ENCODE measurements around the gene TM4SF5.

TM4SF5 gene

DNA sequence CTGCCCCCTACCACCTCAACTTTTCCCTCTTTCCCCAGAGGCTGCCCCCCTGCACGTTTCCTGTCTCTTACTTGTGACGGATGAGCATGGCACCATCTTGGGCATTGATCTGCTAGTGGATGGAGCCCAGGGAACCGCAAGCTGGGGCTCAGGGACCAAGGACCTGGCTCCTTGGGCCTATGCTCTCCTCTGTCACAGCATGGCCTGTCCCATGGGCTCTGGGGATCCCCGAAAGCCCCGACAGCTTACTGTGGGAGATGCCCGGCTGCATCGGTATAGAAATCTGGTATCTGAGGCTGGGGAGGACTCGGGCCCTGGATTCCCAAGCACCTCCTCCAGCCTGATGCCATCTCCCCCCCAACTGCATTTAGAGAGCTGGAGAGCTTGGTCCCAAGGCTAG lies 30.1 kb upstream of the TM4SF5 start:
- Histone ChIP-seq H3K36me3 (ENCODE audit: control insufficient read depth in 4 of 4, insufficient read depth in 4 of 4, low read length in 3 of 4) (no peaks in the 10 kb centered on the region), H3K27ac (ENCODE audit: insufficient read depth in 1 of 2, low read depth in 1 of 2, low read length in 2 of 2, poor library complexity in 1 of 2, severe bottlenecking in 2 of 2) (no peak overlapping the region), H3K4me1 (ENCODE audit: control extremely low read depth in 1 of 4, control insufficient read depth in 4 of 4, insufficient read depth in 4 of 4, low read length in 3 of 4) (peaks cover 0 to 29% (median 20%) of the 10 kb centered on the region in 4 experiments), H3K4me3 (ENCODE audit: control insufficient read depth in 1 of 7, extremely low read depth in 1 of 7, insufficient read depth in 4 of 7, low read depth in 2 of 7, low read length in 6 of 7) (no peak overlapping the region), H3K9me3 (ENCODE audit: control extremely low read depth in 1 of 5, control insufficient read depth in 4 of 5, insufficient read depth in 2 of 5, low read depth in 1 of 5, low read length in 4 of 5) (no peaks in the 10 kb centered on the region), H3K27me3 (replicated peaks in 2 of 5; ENCODE audit: control insufficient read depth in 4 of 5, insufficient read depth in 5 of 5, low read length in 4 of 5) (peaks cover 0 to 68% (median 38%) of the 10 kb centered on the region in 5 experiments)
- ChIA-PET POLR2A (no interaction called here), CTCF (interaction anchor here (0.9 kb wide), 1 partner anchor 9 kb away, joined by 4 read pairs; no protein-coding TSS in a partner anchor)
- DNase-seq, result no peak
- WGBS (ENCODE audit: insufficient coverage), result 97% methylated on average over 7 of the region's 8 CpGs

DNA sequence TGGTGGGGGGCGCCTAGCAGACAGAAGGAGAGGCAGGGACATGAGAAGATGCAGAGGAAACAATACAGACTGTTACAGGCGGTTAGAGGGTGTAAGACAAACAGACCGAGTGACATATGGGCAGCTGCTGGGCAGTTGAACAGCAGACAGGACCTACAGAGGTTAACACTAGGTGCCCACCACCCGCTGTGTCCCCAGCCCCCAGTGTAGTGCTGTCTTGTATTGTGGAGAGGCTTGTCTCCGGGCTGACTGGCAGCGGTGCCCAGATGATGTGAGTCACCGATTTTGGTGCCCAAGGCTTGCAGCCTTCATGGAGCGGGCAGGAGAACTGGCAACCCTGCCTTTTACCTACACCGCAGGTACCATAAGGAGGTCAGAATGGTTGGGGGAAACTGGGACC lies 29.6 kb upstream of the TM4SF5 start:
- 98% methylated on average over 9 of the region's 9 CpGs for WGBS (ENCODE audit: insufficient coverage)
- no peaks in the 10 kb centered on the region for H3K9me3 ChIP-seq (ENCODE audit: control extremely low read depth in 1 of 5, control insufficient read depth in 4 of 5, insufficient read depth in 2 of 5, low read depth in 1 of 5, low read length in 4 of 5)
- no peaks in the 10 kb centered on the region for H3K36me3 ChIP-seq (ENCODE audit: control insufficient read depth in 4 of 4, insufficient read depth in 4 of 4, low read length in 3 of 4)
- POLR2A ChIA-PET, result no interaction called here
- CTCF ChIA-PET, result interaction anchor here (0.9 kb wide), 1 partner anchor 9 kb away, joined by 4 read pairs; no protein-coding TSS in a partner anchor
- H3K4me3 ChIP-seq (ENCODE audit: control insufficient read depth in 1 of 7, extremely low read depth in 1 of 7, insufficient read depth in 4 of 7, low read depth in 2 of 7, low read length in 6 of 7), result no peak overlapping the region
- H3K4me1 ChIP-seq (ENCODE audit: control extremely low read depth in 1 of 4, control insufficient read depth in 4 of 4, insufficient read depth in 4 of 4, low read length in 3 of 4), result peaks cover 0 to 29% (median 20%) of the 10 kb centered on the region in 4 experiments
- no peak for DNase-seq
- no peak overlapping the region for H3K27ac ChIP-seq (ENCODE audit: insufficient read depth in 1 of 2, low read depth in 1 of 2, low read length in 2 of 2, poor library complexity in 1 of 2, severe bottlenecking in 2 of 2)
- peaks cover 0 to 64% (median 39%) of the 10 kb centered on the region in 5 experiments for H3K27me3 ChIP-seq (replicated peaks in 2 of 5; ENCODE audit: control insufficient read depth in 4 of 5, insufficient read depth in 5 of 5, low read length in 4 of 5)

DNA sequence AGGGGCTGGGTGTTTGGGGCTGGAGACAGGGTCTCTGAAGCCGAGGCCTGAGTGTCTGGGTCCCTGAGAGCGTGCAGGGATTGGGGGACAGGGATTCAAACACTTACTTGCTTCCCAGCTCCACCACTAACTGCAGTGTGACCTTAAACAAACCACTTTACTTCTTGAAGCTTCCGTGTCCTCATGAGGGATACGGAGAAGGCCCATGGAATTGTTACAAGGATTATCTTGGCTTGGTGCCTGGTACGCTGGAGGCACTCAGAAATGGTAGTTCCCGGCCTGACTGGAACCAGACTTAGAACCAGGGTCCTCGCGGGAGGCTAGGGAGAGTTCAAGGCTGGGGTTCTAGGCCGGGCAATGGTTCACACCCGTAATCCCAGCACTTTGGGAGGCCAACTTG lies 29.1 kb upstream of the TM4SF5 start:
- POLR2A ChIA-PET, result no interaction called here
- CTCF ChIA-PET, result no interaction called here
- no peak for DNase-seq
- H3K4me3 ChIP-seq (ENCODE audit: control insufficient read depth in 1 of 7, extremely low read depth in 1 of 7, insufficient read depth in 4 of 7, low read depth in 2 of 7, low read length in 6 of 7), result no peak overlapping the region
- H3K9me3 ChIP-seq (ENCODE audit: control extremely low read depth in 1 of 5, control insufficient read depth in 4 of 5, insufficient read depth in 2 of 5, low read depth in 1 of 5, low read length in 4 of 5), result no peaks in the 10 kb centered on the region
- peaks cover 0 to 59% (median 39%) of the 10 kb centered on the region in 5 experiments for H3K27me3 ChIP-seq (replicated peaks in 2 of 5; ENCODE audit: control insufficient read depth in 4 of 5, insufficient read depth in 5 of 5, low read length in 4 of 5)
- no peaks in the 10 kb centered on the region for H3K36me3 ChIP-seq (ENCODE audit: control insufficient read depth in 4 of 4, insufficient read depth in 4 of 4, low read length in 3 of 4)
- H3K27ac ChIP-seq (ENCODE audit: insufficient read depth in 1 of 2, low read depth in 1 of 2, low read length in 2 of 2, poor library complexity in 1 of 2, severe bottlenecking in 2 of 2), result no peak overlapping the region
- 100% methylated on average over 9 of the region's 10 CpGs for WGBS (ENCODE audit: insufficient coverage)
- H3K4me1 ChIP-seq (ENCODE audit: control extremely low read depth in 1 of 4, control insufficient read depth in 4 of 4, insufficient read depth in 4 of 4, low read length in 3 of 4), result peaks cover 0 to 30% (median 23%) of the 10 kb centered on the region in 4 experiments

DNA sequence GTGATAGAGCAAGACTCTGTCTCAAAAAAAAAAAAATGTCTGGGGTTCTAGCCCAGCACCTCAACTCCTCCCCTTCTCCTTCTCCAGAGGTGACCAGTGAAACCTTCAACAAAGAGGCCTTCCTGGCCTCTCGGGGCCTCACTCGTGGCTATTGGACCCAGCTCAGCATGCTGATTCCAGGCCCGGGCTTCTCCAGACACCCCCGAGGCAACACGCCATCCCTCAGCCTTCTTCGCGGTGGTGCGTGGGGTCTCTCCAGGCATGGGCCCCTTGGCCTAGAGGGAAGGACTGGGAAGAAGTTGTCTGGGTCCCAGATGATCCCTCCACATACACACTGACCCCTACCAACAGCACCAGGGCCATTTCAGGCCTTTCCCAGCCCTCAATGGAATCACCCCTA lies 28.5 kb upstream of the TM4SF5 start:
- H3K4me1 ChIP-seq (ENCODE audit: control extremely low read depth in 1 of 4, control insufficient read depth in 4 of 4, insufficient read depth in 4 of 4, low read length in 3 of 4), result peaks cover 0 to 34% (median 28%) of the 10 kb centered on the region in 4 experiments
- WGBS (ENCODE audit: insufficient coverage), result 100% methylated on average over 6 of the region's 8 CpGs
- no peak overlapping the region for H3K27ac ChIP-seq (ENCODE audit: insufficient read depth in 1 of 2, low read depth in 1 of 2, low read length in 2 of 2, poor library complexity in 1 of 2, severe bottlenecking in 2 of 2)
- CTCF ChIA-PET, result no interaction called here
- no peak for DNase-seq
- H3K36me3 ChIP-seq (ENCODE audit: control insufficient read depth in 4 of 4, insufficient read depth in 4 of 4, low read length in 3 of 4), result no peaks in the 10 kb centered on the region
- H3K9me3 ChIP-seq (ENCODE audit: control extremely low read depth in 1 of 5, control insufficient read depth in 4 of 5, insufficient read depth in 2 of 5, low read depth in 1 of 5, low read length in 4 of 5), result no peaks in the 10 kb centered on the region
- POLR2A ChIA-PET, result no interaction called here
- no peak overlapping the region for H3K4me3 ChIP-seq (ENCODE audit: control insufficient read depth in 1 of 7, extremely low read depth in 1 of 7, insufficient read depth in 4 of 7, low read depth in 2 of 7, low read length in 6 of 7)
- H3K27me3 ChIP-seq (replicated peaks in 2 of 5; ENCODE audit: control insufficient read depth in 4 of 5, insufficient read depth in 5 of 5, low read length in 4 of 5), result peaks cover 0 to 55% (median 35%) of the 10 kb centered on the region in 5 experiments

DNA sequence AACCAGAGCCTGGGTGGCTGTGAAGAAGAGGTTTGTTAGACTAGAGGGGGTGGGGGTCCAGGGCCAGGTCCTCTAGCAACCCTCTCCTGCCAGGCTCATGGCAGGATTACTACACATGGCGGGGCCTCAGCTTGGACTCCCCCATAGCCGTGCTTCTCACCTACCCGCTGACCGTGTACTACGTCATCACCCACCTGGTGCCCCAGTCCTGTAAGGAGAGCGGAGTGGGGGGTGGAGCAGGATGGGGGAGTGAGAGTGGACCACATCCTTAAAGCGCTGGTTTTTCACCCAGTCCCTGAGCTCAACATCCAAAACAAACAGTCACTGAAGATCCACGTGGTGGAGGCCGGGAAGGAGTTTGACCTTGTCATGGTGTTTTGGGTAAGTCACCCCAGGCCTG lies 27.8 kb upstream of the TM4SF5 start:
- CTCF ChIA-PET, result interaction anchor here (0.7 to 1.9 kb wide), 2 partner anchors 11 to 35 kb away, joined by 3 to 4 read pairs; no protein-coding TSS in a partner anchor
- POLR2A ChIA-PET, result no interaction called here

DNA sequence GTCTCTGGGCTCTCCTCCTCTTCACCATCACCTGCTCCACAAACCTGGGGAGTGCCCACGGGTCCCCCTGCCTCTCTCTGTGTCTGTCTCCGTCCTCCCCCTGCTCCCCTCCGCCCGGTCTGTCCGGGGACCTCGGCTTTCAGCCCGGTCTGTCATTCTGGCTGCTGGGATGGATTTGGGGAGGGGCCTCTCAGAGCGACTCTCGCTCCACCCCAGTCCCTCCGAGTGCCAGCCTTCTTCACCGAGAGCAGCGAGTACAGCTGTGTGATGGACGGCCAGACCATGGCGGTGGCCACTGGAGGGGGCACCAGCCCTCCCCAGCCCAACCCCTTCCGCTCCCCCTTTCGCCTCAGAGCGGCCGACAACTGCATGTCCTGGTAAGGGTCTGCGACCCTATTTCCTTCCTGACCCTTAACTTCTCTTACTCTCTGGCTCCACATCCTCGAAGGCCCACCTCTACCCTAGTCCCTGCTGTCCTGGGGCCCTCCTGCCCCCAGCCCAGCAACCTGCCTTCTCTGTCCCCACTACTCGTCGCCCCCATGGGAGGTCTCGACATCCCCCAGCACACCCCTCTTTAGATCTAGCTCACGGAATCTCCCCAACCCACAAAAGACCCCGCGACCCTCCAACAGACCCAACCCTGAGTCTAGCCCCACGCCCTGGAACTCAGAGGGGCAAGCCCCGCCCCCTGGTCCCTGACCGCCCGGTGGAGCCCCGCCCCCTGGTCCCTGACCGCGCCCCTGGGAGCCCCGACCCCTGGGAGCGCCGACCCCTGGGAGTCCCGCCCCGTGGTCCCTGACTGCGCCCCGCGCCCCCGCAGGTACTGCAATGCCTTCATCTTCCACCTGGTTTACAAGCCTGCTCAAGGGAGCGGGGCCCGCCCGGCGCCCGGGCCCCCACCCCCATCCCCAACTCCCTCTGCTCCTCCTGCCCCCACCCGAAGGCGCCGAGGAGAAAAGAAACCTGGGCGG lies 26.4 kb upstream of the TM4SF5 start:
- H3K9me3 ChIP-seq (ENCODE audit: control extremely low read depth in 1 of 5, control insufficient read depth in 4 of 5, insufficient read depth in 2 of 5, low read depth in 1 of 5, low read length in 4 of 5), result no peaks in the 10 kb centered on the region
- WGBS (ENCODE audit: insufficient coverage), result 9% methylated on average over 33 of the region's 51 CpGs
- peaks cover 5 to 25% (median 20%) of the 10 kb centered on the region in 4 experiments for H3K4me1 ChIP-seq (ENCODE audit: control extremely low read depth in 1 of 4, control insufficient read depth in 4 of 4, insufficient read depth in 4 of 4, low read length in 3 of 4)
- H3K27ac ChIP-seq (ENCODE audit: insufficient read depth in 1 of 2, low read depth in 1 of 2, low read length in 2 of 2, poor library complexity in 1 of 2, severe bottlenecking in 2 of 2), result no peak overlapping the region
- ChIA-PET POLR2A (no interaction called here), CTCF (interaction anchor here (0.9 to 1.9 kb wide), 2 partner anchors 34 to 45 kb away, joined by 3 to 4 read pairs; no protein-coding TSS in a partner anchor)
- no peak for DNase-seq
- no peaks in the 10 kb centered on the region for H3K36me3 ChIP-seq (ENCODE audit: control insufficient read depth in 4 of 4, insufficient read depth in 4 of 4, low read length in 3 of 4)
- H3K4me3 ChIP-seq (ENCODE audit: control insufficient read depth in 1 of 7, extremely low read depth in 1 of 7, insufficient read depth in 4 of 7, low read depth in 2 of 7, low read length in 6 of 7), result peak overlapping the region in 3 of 7 experiments; percentile 28 to 34 (median 31)
- H3K27me3 ChIP-seq (replicated peaks in 2 of 5; ENCODE audit: control insufficient read depth in 4 of 5, insufficient read depth in 5 of 5, low read length in 4 of 5), result peaks cover 0 to 34% (median 25%) of the 10 kb centered on the region in 5 experiments

More for the DNA sequence above, 27.8 kb upstream of the TM4SF5 start:
- no peaks in the 10 kb centered on the region for H3K9me3 ChIP-seq (ENCODE audit: control extremely low read depth in 1 of 5, control insufficient read depth in 4 of 5, insufficient read depth in 2 of 5, low read depth in 1 of 5, low read length in 4 of 5)
- H3K27me3 ChIP-seq (replicated peaks in 2 of 5; ENCODE audit: control insufficient read depth in 4 of 5, insufficient read depth in 5 of 5, low read length in 4 of 5), result peaks cover 0 to 48% (median 30%) of the 10 kb centered on the region in 5 experiments
- H3K4me1 ChIP-seq (ENCODE audit: control extremely low read depth in 1 of 4, control insufficient read depth in 4 of 4, insufficient read depth in 4 of 4, low read length in 3 of 4), result peaks cover 5 to 33% (median 29%) of the 10 kb centered on the region in 4 experiments
- no peak for DNase-seq
- no peak overlapping the region for H3K27ac ChIP-seq (ENCODE audit: insufficient read depth in 1 of 2, low read depth in 1 of 2, low read length in 2 of 2, poor library complexity in 1 of 2, severe bottlenecking in 2 of 2)
- no peak overlapping the region for H3K4me3 ChIP-seq (ENCODE audit: control insufficient read depth in 1 of 7, extremely low read depth in 1 of 7, insufficient read depth in 4 of 7, low read depth in 2 of 7, low read length in 6 of 7)
- no peaks in the 10 kb centered on the region for H3K36me3 ChIP-seq (ENCODE audit: control insufficient read depth in 4 of 4, insufficient read depth in 4 of 4, low read length in 3 of 4)
- no CpG with 5 or more reads among the region's 9 CpGs for WGBS (ENCODE audit: insufficient coverage)

DNA sequence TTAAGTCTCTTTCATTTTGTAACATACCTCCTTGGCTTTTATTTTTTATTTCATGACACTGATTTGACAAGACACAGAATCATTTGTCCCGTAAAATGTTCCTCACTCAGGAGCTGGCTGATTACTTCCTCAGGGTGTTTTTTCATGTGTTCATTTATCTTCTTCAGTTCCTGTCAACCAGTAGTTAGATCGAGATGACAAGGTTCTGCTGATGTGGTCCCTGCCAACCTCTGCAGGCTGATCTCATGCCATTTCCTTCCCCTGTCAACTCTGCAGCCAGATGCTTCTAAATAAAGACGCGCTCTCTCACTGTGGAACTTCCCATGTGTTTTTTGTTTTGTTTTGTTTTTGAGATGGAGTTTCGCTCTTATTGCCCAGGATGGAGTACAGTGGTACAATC lies 23.8 kb upstream of the TM4SF5 start:
- H3K36me3 ChIP-seq (ENCODE audit: control insufficient read depth in 4 of 4, insufficient read depth in 4 of 4, low read length in 3 of 4), result no peaks in the 10 kb centered on the region
- no peaks in the 10 kb centered on the region for H3K9me3 ChIP-seq (ENCODE audit: control extremely low read depth in 1 of 5, control insufficient read depth in 4 of 5, insufficient read depth in 2 of 5, low read depth in 1 of 5, low read length in 4 of 5)
- peak; percentile 53 to 87 (median 85) for DNase-seq
- H3K27ac ChIP-seq (ENCODE audit: insufficient read depth in 1 of 2, low read depth in 1 of 2, low read length in 2 of 2, poor library complexity in 1 of 2, severe bottlenecking in 2 of 2), result no peak overlapping the region
- WGBS (ENCODE audit: insufficient coverage), result 0% methylated on average over 3 of the region's 5 CpGs
- peaks cover 5 to 25% (median 20%) of the 10 kb centered on the region in 4 experiments for H3K4me1 ChIP-seq (ENCODE audit: control extremely low read depth in 1 of 4, control insufficient read depth in 4 of 4, insufficient read depth in 4 of 4, low read length in 3 of 4)
- peaks cover 0 to 20% (median 16%) of the 10 kb centered on the region in 5 experiments for H3K27me3 ChIP-seq (replicated peaks in 2 of 5; ENCODE audit: control insufficient read depth in 4 of 5, insufficient read depth in 5 of 5, low read length in 4 of 5)
- ChIA-PET CTCF (interaction anchor here (0.6 to 2.6 kb wide), 4 partner anchors 36 to 369 kb away, joined by 3 to 9 read pairs (median 4); partner anchors contain the start of gene GLTPD2), POLR2A (interaction anchor here (0.8 to 1.1 kb wide), 2 partner anchors 15 to 42 kb away, joined by 4 read pairs; no protein-coding TSS in a partner anchor)
- H3K4me3 ChIP-seq (ENCODE audit: control insufficient read depth in 1 of 7, extremely low read depth in 1 of 7, insufficient read depth in 4 of 7, low read depth in 2 of 7, low read length in 6 of 7), result peak overlapping the region in 5 of 7 experiments; percentile 7 to 66 (median 22)
